GM21529 (cell line): ENCODE measurements around the gene KCNMA1.

Experiments
- ATAC-seq: cut with Tn5 transposase; IDR thresholded peaks from one replicate; pipeline ENCODE4 v1.9.1; 2021; ENCODE audit not compliant: unreplicated experiment

The KCNMA1 gene

DNA sequence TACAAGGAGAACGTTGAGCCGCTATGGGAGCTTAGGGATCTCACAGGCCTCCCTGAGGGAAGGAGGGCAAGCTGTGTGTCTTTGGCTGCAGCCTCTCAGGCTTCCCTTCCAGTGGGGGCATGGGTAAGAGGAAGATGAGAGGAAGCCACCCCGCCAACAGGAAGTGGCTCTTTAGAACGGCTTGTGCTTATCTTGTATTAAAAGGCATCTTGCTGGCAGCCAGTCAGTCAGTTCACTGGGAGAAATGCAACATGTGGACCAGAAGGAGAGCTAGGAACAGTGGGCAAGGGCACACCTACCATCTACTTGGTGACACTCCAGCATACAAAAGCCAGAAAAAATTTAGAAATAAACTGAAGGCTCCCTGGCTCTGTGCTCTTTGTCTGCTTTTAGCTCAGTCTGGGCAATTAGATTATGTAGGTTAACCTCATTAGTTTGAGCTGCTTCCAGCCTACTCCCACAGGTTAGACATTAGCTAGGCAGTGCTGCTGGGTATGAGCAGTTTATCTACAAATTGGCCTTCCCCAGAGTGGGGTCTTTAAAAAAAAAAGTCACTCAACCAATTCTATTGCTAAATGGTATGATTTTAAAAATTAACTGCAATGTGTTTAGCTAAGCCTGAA lies 595.9 kb downstream of the KCNMA1 start:
- no peak for ATAC-seq

DNA sequence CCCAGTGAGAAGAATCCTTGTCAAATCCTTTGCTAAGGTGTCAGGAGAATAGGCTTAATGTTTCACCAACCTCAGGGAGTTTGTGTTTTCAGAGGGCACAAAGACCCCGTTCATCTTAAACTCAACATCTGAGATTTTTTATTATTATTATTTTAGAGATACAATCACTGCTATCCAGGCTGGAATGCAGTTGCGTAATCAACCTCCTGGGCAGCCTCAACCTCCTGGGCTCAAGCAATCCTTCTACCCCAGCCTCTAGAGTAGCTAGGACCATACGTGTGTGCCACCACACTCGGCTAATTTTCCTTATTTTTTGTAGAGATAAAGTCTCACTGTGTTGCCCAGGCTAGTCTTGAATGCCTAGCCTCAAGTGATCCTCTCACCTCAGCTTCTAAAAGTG lies 599.2 kb downstream of the KCNMA1 start:
- no peak for ATAC-seq

DNA sequence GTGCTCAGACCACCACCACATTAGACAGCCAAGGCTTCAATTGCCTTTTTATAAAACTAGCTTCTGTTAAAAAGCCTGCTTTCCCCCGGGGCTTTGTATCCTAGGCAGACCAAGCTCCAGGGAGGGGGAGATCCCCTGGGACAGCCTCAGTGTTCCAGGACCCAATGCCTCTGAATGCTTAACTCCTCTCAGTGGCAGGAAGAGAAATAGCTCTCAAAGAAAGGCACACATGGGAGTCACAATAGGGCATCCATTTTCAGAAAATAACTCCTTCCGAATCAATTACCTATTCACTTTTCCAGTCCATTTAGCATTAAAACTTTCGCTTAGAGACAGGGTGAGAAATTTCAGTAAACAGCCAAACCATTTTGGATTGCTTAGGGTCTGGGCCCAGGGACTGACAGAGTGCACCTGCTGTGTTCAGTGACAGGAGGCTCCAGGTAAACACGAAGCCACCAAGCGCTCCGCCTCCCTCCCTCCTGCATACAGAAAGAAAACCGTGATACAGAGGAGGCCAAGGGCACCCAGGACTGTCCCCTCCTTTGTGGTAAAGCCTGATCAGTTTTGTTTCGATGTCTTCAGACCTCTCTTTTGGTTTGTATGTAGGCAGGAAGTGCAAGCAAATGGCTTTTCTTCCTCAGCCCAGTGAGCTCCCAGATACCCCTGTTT lies 599.7 kb downstream of the KCNMA1 start:
- no peak for ATAC-seq

DNA sequence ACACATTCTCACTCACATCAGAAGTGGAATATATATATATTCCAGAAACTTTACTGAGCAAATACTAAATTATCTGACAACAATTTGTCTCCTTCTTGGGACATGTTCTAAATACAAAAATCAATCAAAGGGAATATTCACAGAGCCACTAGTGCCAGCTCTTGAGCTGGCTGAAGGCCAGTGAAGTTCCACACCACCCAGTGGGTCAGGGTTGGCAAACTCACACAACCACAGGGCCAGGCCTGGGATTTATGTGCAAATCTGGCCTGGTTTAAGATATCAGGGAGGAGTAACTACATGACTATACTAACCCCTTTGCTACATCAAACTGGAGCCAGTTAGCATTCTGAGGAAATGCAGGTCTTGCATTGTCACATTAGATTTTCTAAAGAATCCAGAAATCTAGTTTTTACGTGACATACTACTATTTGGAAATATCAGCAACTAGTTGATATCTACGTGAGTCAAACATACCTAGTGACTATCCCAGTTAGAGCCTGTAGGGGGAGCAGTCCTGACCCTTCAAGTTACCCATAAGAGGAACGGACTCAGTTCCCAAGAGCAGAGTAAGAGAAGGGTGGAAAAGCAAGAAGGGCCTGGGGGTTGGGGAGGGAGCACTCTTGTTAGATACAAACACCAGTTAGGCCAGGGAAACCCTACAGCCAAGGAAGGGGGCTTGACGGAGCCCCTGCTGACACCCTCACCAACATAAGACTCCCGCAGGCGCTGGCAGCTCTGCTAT lies 600.4 kb downstream of the KCNMA1 start:
- peak; percentile 59 for ATAC-seq

DNA sequence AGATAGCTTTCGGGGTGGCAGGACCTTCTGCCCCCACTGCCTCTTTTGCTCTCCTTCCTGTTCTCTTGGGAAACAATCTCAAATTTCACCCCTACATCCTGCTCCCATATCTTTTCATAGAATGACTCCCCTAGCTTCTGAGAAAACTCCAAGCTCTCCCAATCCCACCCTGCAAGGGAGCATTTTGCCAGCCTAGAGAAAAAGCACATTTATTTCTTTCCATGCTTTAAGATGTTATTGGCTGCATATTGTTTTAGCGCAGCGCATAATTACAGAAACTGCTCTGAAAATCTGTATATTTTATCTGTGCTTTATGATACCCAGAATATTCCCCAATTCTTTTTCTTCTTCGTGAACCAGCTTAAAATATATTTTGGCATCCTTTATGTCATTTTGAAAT lies 601.3 kb downstream of the KCNMA1 start:
- no peak for ATAC-seq

DNA sequence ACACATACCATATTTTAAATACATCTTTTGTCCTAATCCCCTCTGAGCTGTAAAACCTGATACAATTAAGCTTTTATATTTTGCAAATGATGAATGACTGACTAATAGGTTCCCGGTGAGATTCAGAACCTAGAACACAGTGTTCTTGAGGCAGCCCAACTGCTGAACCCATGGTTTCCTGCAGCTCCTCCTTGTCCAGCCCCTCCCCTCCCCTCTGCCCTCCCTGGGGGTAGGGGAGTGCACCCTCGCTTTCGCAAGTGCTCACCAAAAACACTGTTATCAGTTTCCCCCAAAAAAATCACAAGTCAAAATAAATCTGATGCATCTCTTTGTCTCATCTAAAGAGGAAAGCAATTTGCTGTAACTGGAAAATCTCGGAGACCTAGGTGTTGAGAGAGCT lies 602.8 kb downstream of the KCNMA1 start:
- ATAC-seq = no peak

DNA sequence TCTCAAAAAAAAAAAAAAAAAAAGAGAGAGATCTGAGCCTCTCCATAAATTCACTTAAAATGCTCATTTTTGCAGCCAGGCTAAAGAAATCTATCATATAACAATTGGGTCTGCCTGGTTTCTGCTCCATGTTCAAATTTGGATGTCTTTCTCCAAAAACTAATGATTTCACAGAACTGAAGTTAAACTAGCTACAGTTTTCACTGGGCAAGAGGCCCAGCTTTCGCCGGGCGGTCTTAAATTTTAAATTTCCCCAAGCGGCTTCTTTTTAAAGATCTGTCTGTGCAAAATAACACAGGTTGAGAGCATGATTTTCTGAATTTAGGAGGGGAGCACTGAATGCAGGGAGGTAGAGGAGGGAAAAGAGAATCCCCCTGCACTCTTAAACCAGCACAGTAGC lies 603.4 kb downstream of the KCNMA1 start:
- ATAC-seq = no peak

DNA sequence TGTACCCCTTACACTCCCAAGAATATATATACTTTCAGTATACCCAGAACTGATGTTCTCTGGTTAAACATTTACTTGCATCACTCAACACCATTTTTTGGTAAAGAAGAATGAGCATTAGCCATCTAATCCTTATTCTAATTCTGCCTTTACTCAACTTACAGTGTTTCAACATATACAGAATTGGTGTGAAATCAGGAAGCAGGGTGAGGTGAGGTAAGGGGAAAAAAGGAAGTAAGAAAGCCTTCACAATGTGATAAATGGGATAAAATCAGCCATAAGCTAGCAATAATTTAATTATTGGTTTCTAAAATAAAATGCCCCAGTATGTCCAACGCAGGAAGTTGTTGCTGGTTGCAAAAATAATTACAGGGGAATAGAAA lies 605.4 kb downstream of the KCNMA1 start:
- ATAC-seq = no peak

DNA sequence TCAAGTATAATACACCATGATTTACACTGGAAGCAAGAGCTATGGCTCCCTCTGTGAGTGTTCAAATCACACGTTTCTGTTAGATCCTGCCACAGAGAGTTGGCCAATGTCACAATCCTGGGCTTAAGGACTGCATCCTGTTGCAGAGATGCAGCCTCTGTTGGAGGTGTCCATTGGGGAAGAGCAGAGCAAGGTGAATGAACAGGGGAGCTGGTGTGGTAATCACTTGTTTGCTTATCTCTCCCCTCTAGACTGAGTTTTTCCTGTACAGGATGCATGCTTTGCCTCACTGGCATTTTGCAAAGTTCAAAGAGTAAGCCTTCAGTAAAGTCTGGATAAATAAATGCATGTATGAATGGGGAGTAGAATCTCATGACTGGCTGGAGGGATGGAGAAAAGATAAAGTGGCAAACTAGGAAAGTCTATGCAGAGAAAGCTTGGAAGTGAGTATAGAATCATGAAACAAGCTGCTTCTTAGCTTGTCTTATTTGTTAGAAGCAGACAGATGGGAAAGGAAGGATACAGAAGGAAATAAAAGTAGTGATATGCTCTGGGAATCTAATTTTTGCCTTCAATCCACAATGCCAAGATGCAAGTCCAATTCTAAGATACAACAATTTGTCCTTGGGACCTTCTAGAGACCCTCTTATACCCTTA lies 605.9 kb downstream of the KCNMA1 start:
- no peak for ATAC-seq

DNA sequence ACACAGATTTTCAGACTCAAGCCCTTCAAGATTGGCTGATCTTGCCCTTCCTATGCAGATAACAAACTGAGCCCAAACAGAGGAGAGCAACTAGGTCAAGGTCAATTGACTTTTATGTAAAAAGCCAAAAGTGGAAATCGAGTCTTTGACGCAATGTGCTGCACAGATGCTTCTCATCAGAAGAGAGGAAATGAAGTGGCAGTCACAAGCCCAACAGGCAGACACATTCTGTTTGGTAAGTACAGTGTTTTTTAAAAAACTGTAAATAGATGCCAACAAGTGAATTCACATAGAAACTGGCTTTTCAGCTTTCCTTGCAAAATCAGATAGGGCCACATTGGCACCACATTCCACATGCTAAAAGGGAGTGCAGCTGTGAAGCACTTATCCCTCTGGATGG lies 606.6 kb downstream of the KCNMA1 start:
- no peak for ATAC-seq

DNA sequence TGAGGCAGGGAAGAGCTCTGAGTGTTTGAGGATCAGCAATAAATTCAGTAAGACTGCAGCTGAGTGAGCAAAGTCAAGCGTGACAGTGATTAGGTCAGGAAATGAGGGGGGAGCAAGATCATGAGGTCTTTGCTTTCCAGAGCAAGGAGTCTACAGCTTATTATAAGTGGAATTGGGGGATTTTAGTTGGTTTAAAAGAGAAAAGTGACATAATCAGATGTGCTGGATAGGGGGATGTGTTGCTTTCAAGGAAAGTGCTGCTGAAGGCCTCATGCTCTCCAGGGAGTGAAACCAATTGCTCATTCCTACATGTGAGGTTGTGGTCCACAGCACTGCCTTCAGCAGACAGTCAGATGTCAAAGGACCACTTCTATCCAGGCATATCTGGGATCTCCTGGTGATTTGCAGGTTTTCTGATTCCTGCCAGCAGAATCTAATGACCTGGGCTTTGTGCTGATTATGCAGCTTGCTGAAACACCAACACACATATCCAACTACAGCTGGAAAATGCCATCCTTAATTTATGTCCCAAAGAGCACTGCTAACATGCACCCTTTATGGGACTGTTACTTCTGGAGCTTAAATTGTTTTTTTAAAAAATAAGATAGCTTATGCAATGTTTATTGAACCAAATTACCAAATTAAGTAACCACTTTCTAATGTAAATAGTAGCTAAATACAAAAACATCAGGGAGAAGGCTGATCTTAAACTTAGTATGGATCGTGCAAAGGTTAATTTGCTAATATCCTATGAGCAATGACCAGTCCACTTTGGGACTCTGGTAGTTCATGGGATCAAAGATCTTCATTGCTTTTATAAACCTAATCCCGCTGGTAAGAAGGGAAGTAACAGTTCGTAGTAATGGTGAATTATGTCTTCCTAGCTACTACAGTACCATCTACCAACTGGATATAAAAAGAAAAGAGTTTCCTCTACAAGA lies 607.6 kb downstream of the KCNMA1 start:
- no peak for ATAC-seq

DNA sequence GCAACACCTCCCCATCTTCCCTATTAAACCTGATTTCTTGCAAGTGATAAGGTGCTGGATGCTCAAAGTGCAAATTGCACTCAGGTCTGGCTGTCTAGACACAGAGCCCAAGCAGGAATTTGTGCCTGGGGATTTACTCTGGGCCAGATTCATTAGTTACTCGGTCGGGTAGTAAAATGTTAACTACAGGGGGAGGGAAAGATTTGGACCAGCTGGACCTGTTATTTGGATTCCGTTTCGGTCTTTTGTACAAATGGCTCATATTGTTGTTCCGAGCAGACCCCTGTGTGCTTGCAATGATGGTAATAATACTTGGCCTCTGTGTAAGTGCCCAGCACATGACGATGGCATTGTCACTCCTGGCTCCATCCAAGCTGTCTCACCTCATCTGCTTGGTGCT lies 609.6 kb downstream of the KCNMA1 start:
- ATAC-seq = no peak

DNA sequence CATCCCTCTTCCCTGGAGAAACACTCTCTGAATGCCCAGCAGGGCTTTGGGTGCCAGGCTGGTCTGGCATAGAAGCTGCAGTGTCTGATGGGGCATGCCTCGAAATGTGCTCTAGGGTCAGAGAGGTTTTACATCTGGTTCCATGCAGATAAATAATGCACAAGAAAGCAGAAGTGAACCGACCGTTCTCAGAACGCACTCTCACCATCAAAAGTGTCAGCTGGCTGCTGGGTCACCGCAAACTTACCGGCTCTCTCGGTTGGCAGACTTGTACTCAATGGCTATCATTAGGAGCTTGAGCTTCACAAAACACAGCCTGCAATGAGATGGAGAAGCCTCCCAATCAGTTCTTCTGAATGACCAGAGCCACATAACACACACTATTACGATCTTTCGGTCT lies 610.0 kb downstream of the KCNMA1 start:
- ATAC-seq = no peak

DNA sequence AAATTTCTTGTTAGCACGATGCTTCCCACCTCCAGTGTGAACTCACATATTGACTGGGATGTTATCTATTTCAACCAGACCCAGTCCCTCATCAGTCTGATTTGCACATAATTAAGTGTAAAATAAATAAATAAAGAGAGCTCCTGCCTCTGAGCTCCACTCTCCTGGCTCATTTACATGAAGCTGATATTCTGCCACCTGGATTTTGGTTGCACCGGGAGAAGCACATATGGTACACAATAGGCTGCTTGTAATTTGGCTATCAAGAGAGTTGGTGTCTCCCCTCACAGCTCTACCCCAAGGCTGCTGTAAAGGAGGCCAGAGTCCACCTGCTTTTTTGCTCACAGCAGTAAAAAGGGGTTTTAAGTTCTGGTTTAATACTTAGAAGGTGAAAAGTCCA lies 610.5 kb downstream of the KCNMA1 start:
- ATAC-seq = no peak

DNA sequence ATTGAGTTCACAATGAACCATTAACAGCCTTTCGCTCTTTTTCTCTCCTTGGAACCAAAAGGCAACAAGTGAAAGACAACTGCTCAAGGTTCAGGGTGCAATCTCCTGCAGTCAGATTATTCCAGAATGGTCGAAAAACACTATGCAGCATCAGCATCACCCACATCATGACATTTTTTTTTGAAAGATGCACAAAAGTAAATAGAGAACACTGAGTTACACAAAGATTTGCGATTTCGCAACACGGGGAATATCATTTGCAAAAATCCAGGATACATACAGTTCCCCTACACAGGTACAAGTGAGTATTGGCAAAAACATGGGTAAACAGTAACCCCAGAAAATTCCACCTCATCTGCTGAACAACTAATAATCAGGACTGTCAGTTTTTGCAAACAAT lies 611.5 kb downstream of the KCNMA1 start:
- no peak for ATAC-seq

DNA sequence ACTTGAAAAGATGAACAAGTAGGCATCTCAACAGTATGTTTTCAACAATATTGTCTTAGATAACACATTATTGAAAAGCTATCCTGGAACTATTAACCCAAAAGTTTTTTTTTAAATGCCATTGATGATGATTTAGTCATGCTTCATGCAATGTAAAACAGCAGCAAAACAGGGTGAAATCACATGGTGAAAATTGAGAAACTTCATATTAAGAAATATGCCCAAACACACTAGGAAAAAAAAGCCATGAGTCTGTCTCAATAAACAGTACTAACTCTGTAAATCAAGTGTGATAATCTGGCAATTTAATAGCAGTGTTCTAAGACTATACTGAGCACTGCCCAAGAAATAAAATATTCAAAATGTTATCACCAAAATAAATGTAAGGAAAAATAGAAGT lies 613.1 kb downstream of the KCNMA1 start:
- no peak for ATAC-seq

DNA sequence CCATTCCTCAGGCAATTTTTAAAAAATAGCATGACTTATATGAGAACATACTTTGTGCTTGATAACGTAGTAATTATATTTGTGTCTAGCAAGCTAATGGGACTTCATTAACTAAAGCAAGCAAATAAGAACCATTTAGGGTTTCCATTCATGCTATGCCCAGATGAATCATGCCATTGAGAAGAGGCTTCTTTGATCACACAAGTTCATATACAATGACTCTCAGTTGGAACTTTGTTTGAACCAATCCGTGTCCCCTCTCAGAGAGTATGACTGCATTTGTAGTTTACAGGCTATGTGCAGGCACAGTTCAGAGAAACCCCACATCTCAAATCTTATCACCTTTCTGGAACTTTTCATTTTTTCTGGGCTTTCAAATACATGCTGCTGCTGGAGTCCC lies 614.2 kb downstream of the KCNMA1 start:
- ATAC-seq = no peak

DNA sequence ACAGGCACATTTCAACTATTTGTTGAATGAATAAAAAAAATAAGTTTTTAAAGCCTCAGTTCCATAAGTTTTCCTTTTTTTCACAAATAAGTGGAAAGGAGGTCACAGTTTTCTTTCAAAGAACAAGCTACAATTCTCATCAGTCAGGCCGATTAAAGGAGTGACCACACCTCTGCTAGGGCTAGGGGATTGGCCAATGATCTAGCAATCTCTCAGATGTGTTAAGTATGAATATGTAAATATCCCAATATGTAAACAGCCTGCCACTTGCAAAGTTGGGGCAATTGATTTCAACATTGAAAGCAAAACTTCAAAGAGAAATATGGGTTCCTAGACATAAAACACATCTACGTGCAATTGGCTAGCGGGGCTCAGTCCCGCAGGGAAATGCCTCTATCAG lies 614.9 kb downstream of the KCNMA1 start:
- no peak for ATAC-seq

DNA sequence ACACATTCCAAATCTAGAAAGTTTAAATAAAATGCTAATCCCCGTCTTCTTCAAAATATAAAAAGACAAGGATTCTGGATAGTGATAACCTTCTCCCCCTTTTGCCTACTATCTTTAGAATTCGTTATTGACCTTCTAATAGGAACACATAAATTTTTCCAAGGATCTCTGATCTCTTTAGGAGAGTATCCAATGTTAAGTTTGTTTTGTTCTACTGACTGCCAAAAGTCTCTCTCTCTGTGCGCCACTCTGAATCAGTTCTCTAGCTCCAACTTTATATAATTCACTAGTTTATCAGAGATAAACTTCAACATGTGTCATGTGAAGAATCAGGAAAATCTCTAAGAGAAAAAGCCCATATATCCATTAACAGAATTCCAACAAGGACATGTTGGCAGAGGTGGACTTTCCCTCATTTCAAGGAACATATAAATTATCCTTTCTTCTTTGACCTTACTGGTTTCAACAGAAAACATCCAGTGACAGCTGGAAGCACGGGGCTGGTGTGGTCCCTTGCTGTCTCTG lies 615.6 kb downstream of the KCNMA1 start:
- no peak for ATAC-seq

DNA sequence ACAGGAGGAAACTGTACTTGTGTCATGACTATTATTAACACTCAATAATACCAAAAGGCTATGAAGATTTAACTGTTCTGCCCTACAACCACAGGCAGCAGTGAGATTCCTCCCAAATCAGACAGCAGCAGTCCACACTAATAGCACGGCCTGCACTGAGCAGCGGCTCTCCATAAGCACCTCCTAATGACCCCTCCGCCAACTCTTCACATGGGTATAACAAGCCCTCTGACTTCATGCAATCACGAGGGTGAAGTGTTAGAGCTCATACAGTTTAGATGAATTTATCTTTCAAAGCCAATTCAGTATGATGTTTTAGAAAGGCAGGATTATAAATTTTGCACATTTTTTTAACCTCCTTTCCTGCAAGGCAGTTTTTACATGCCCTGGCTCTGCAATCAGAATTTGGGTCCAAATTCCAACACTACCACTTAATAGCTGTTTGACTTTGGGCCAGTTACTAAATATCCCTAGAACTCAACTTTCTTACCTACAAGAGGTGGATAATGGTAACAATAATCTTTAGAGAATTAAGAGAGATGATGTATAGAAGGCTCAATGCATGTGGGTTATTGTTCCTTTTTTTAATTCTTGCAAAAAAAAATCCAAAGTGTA lies 617.1 kb downstream of the KCNMA1 start:
- ATAC-seq = no peak
